ENCODE results near the gene PRDX3. TPM values are rescaled to one million over a fixed set of nuclear protein-coding genes. Genes with fewer than 3 reads are reported as not detected.

The PRDX3 gene
- total RNA-seq, 2 donors from 2014 or later: 46.1 to 61.7 TPM

DNA sequence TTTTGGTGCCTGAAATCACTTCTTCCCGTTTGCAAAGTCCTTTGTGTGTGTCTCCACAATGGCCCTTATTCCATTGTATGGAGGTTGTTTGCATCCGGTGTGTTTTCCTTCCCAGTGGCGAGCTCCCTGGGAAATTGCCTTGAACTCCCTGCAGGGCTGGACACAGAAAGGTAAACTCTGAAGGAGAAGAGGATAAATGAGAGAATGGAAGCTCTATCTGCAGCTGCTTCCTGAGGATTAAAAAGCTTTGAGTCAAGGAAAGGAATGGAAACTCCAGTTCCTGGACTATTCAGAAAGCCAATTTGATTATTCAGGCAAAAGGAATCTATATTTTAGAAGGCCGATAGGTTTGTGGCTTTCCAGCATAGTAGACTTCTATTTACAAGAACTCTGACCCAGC is 24.4 kb upstream of the PRDX3 start:
- 56 to 63% methylated on average over 4 of the region's 4 CpGs for WGBS, 2 donors
- no peak overlapping the region for H3K4me3 ChIP-seq
- no peak overlapping the region for H3K27ac ChIP-seq
- TF ChIP-seq POLR2A (IDR thresholded peaks at IDR 0.05): no peak
- TF ChIP-seq, protein P1, sequence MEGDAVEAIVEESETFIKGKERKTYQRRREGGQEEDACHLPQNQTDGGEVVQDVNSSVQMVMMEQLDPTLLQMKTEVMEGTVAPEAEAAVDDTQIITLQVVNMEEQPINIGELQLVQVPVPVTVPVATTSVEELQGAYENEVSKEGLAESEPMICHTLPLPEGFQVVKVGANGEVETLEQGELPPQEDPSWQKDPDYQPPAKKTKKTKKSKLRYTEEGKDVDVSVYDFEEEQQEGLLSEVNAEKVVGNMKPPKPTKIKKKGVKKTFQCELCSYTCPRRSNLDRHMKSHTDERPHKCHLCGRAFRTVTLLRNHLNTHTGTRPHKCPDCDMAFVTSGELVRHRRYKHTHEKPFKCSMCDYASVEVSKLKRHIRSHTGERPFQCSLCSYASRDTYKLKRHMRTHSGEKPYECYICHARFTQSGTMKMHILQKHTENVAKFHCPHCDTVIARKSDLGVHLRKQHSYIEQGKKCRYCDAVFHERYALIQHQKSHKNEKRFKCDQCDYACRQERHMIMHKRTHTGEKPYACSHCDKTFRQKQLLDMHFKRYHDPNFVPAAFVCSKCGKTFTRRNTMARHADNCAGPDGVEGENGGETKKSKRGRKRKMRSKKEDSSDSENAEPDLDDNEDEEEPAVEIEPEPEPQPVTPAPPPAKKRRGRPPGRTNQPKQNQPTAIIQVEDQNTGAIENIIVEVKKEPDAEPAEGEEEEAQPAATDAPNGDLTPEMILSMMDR (IDR thresholded peaks at IDR 0.05): no peak
- H3K4me1 ChIP-seq: peaks cover 9% of the 10 kb centered on the region
- DNase-seq: no peak
- no peak for ATAC-seq
- intact Hi-C loops (cut with DNase I): no loop called here
- H3K36me3 ChIP-seq (replicated peaks in 1 of 2; ENCODE audit: insufficient read depth in 1 of 2, low read depth in 2 of 2): no peaks in the 10 kb centered on the region
- H3K9me3 ChIP-seq: no peaks in the 10 kb centered on the region
- H3K27me3 ChIP-seq: no peaks in the 10 kb centered on the region

DNA sequence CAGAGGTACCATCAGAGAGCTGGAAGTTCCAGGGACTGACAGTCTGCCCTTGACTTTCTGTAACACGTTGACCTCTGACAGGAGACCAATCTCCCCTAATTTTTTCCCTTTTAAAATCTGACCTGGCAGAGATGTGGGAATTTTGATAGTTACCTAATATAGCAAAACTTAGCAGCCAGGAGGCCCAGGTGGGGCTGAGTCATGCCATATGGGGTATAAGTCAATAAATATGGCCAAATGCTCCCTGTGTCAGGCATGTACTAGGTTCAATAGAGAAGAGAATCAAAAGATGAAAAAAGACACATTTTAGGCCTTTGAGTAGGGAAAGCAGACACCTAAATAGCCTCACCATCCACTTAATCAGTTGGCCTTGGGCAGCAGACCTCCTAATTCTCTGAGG is 22.6 kb upstream of the PRDX3 start:
- TF ChIP-seq, protein P1 (IDR thresholded peaks at IDR 0.05): no peak
- no peak for TF ChIP-seq POLR2A (IDR thresholded peaks at IDR 0.05)
- ATAC-seq: no peak
- no peaks in the 10 kb centered on the region for H3K9me3 ChIP-seq
- no peaks in the 10 kb centered on the region for H3K27me3 ChIP-seq
- intact Hi-C loops (cut with DNase I): no loop called here
- no peak for DNase-seq
- H3K4me3 ChIP-seq: no peak overlapping the region
- WGBS, 2 donors: 36 to 57% methylated on average over 1 of the region's 1 CpG
- no peak overlapping the region for H3K27ac ChIP-seq
- H3K36me3 ChIP-seq (replicated peaks in 1 of 2; ENCODE audit: insufficient read depth in 1 of 2, low read depth in 2 of 2): no peaks in the 10 kb centered on the region
- H3K4me1 ChIP-seq: peaks cover 6% of the 10 kb centered on the region

DNA sequence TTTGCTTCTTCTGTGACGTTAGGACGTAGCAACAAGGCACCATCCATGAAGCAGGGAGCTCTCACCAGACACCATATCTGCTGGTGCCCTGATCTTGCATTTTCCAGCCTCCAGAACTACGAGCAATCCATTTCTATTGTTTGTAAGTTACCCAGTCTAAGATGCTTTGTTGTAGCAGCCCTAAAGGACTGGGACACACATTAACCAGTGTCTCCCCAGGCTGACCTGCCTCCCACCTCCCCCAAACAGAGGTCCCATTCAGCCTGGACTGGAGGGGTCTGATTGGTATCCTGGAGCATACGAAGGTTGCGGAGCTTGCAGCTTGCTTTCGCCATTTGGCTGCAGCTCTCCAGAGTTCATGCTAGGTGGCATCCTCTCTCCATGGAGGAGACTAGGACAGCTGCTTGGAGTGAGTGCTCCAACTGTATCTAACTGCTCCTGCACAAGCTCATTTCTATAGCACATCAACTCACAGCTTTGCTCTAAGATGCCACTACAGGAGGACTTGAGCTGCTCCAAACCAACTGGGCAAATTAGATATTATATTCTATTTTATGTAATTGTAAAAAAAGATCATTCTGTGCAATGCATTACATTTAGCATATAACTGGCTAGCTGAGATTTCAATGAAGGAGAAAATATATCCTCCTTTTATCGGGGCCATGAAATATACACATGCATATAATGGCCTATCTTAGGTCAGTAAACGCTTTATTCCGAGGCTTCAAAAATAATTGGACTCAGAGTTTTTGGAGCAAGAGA is 20.8 kb upstream of the PRDX3 start:
- Histone ChIP-seq H3K4me1 (no peaks in the 10 kb centered on the region), H3K27ac (no peak overlapping the region), H3K9me3 (no peaks in the 10 kb centered on the region), H3K36me3 (replicated peaks in 1 of 2; ENCODE audit: insufficient read depth in 1 of 2, low read depth in 2 of 2) (no peaks in the 10 kb centered on the region), H3K27me3 (no peaks in the 10 kb centered on the region), H3K4me3 (no peak overlapping the region)
- WGBS, 2 donors: 25 to 40% methylated on average over 7 to 9 of the region's 9 CpGs
- ATAC-seq: peak; percentile 93
- peak; percentile 64 to 79 (median 74) for DNase-seq
- TF ChIP-seq, protein P1 (IDR thresholded peaks at IDR 0.05): peak; percentile 61 to 86 (median 78)
- TF ChIP-seq POLR2A (IDR thresholded peaks at IDR 0.05): no peak
- intact Hi-C loops (cut with DNase I): loop anchor here (5.0 kb wide), 1 partner anchor 248 kb away; no protein-coding TSS in a partner anchor

DNA sequence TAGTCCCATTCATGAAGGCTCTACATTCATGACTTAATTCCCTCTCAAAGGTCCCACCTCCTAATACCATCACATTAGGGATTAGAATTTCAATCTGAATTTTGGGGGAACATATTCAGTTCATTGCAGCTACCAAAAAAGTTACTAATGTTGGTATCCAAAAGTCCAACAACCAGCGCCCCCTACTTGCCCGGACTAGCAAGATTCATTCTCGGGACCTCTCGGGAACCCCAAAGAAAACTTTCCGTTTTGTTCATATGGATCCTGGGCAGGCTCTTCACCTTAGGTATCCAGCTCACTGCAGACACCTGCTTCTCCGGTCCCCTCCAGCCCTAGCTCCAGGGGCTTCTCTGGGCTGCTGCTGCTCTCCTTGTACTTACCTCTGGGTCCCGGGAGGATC is 19.8 kb upstream of the PRDX3 start:
- Histone ChIP-seq H3K4me3 (no peak overlapping the region), H3K36me3 (replicated peaks in 1 of 2; ENCODE audit: insufficient read depth in 1 of 2, low read depth in 2 of 2) (no peaks in the 10 kb centered on the region), H3K4me1 (no peaks in the 10 kb centered on the region), H3K27ac (no peak overlapping the region), H3K9me3 (no peaks in the 10 kb centered on the region), H3K27me3 (no peaks in the 10 kb centered on the region)
- WGBS, 2 donors: 20 to 23% methylated on average over 7 of the region's 7 CpGs
- ATAC-seq (no peak), DNase-seq (peak in 2 of 4 donors; percentile 36 to 57)
- intact Hi-C loops (cut with DNase I): loop anchor here (5.0 kb wide), 1 partner anchor 249 kb away; no protein-coding TSS in a partner anchor
- TF ChIP-seq, protein P1 (IDR thresholded peaks at IDR 0.05): peak in 4 of 7 experiments; percentile 22 to 28 (median 24)
- no peak for TF ChIP-seq POLR2A (IDR thresholded peaks at IDR 0.05)
